HepG2 (cell line): ENCODE results near the gene COL4A3.

Experiments
- CBFB ChIP-seq: sonication (generic); formaldehyde crosslinking; IDR thresholded peaks from 2 replicates; pipeline ENCODE4 v1.4.0; 2020; ENCODE audit warnings: missing genetic modification reagents
- ONECUT2 ChIP-seq: sonication (generic); formaldehyde crosslinking; IDR thresholded peaks from 2 replicates; pipeline ENCODE4 v1.4.0; 2020; ENCODE audit warnings: missing genetic modification reagents
- PHB2 ChIP-seq: fragments of 450-650 bp; IDR thresholded peaks from 2 replicates; pipeline ENCODE4 v1.6.1; 2018; ENCODE audit not compliant: partially characterized antibody
- PREB ChIP-seq: sonication (generic); formaldehyde crosslinking; IDR thresholded peaks from 2 replicates; pipeline ENCODE4 v1.4.0; 2020; ENCODE audit warnings: missing genetic modification reagents
- TFDP1 ChIP-seq: IDR thresholded peaks from 2 replicates; pipeline ENCODE4 v1.6.1; 2016; ENCODE audit warnings: missing compliant biosample characterization, missing genetic modification reagents, borderline replicate concordance
- ZNF274 ChIP-seq: sonication (generic); formaldehyde crosslinking; IDR thresholded peaks from 2 replicates; pipeline ENCODE4 v1.5.1; 2020; ENCODE audit warnings: mild to moderate bottlenecking, missing genetic modification reagents
- TF ChIP-seq, protein P1 (sequence below): sonication (generic); formaldehyde crosslinking; IDR thresholded peaks from 2 replicates; pipeline ENCODE4 v1.8.1; 2022; ENCODE audit warnings: mild to moderate bottlenecking, missing genetic modification reagents
- TF ChIP-seq, protein P2 (sequence below): sonication (generic); formaldehyde crosslinking; IDR thresholded peaks from 2 replicates; pipeline ENCODE4 v1.5.0; 2020; ENCODE audit warnings: mild to moderate bottlenecking, missing genetic modification reagents, moderate library complexity

DNA sequence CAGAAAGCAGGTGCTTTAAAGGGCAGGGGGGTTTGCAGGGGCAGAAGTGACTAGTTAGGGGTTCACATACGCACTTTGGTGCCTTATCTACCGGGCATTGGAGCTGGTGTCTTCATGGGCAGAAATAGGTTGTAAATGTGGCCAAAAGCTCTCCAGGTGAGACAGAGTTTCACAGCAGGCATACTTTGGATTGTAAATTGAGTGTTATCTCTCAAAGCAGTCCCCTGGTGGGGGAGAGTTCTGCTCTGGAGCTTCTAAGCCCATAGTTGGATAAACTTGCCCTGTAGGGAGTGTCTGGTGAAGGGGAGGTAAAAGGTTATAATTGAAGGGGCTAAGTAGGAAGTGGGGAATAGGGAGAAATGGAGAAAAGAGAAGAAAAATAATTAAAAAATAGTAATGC, 43.1 kb downstream of the COL4A3 start:
- TF ChIP-seq CBFB (CRISPR knock-in tag) (no peak), ZNF274 (CRISPR knock-in tag) (no peak), TFDP1 (CRISPR knock-in tag) (no peak), ONECUT2 (no peak), PHB2 (no peak), PREB (CRISPR knock-in tag) (no peak)
- TF ChIP-seq, protein P1, sequence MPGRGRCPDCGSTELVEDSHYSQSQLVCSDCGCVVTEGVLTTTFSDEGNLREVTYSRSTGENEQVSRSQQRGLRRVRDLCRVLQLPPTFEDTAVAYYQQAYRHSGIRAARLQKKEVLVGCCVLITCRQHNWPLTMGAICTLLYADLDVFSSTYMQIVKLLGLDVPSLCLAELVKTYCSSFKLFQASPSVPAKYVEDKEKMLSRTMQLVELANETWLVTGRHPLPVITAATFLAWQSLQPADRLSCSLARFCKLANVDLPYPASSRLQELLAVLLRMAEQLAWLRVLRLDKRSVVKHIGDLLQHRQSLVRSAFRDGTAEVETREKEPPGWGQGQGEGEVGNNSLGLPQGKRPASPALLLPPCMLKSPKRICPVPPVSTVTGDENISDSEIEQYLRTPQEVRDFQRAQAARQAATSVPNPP (CRISPR knock-in tag) = no peak
- TF ChIP-seq, protein P2, sequence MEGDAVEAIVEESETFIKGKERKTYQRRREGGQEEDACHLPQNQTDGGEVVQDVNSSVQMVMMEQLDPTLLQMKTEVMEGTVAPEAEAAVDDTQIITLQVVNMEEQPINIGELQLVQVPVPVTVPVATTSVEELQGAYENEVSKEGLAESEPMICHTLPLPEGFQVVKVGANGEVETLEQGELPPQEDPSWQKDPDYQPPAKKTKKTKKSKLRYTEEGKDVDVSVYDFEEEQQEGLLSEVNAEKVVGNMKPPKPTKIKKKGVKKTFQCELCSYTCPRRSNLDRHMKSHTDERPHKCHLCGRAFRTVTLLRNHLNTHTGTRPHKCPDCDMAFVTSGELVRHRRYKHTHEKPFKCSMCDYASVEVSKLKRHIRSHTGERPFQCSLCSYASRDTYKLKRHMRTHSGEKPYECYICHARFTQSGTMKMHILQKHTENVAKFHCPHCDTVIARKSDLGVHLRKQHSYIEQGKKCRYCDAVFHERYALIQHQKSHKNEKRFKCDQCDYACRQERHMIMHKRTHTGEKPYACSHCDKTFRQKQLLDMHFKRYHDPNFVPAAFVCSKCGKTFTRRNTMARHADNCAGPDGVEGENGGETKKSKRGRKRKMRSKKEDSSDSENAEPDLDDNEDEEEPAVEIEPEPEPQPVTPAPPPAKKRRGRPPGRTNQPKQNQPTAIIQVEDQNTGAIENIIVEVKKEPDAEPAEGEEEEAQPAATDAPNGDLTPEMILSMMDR (CRISPR knock-in tag) = no peak
